ENCODE data around the gene GATAD2B.

Gene GATAD2B

GRCh38 chr1:153962088-153963029, 39.6 kb upstream of the GATAD2B start:
- H3K36me3 ChIP-seq (ENCODE audit: control insufficient read depth in 1 of 2, insufficient read depth in 2 of 2, low read length in 2 of 2): peaks cover 0 to 11% of the 10 kb centered on the region in 2 donors
- peak overlapping the region; percentile 77 to 95 for H3K4me3 ChIP-seq (ENCODE audit: low read depth in 1 of 2, low read length in 2 of 2)
- H3K9me3 ChIP-seq (ENCODE audit: control insufficient read depth in 1 of 2, low read length in 2 of 2): no peaks in the 10 kb centered on the region
- H3K9ac ChIP-seq (ENCODE audit: low read depth in 1 of 2, low read length in 2 of 2): peak overlapping the region; percentile 94 to 99
- H3K4me1 ChIP-seq (ENCODE audit: control insufficient read depth in 1 of 2, insufficient read depth in 2 of 2, low read length in 2 of 2): peaks cover 46 to 50% of the 10 kb centered on the region in 2 donors
- no peaks in the 10 kb centered on the region for H3K27me3 ChIP-seq (ENCODE audit: control insufficient read depth in 1 of 2, insufficient read depth in 2 of 2, low read length in 2 of 2)
- H3K27ac ChIP-seq (ENCODE audit: low read depth, low read length): peak overlapping the region; percentile 83

- H3K27me3 ChIP-seq (ENCODE audit: control insufficient read depth in 1 of 2, insufficient read depth in 2 of 2, low read length in 2 of 2): no peaks in the 10 kb centered on the region
- H3K36me3 ChIP-seq (ENCODE audit: control insufficient read depth in 1 of 2, insufficient read depth in 2 of 2, low read length in 2 of 2): peaks cover 0 to 11% of the 10 kb centered on the region in 2 donors
- peak overlapping the region in 1 of 2 donors; percentile 77 for H3K4me3 ChIP-seq (ENCODE audit: low read depth in 1 of 2, low read length in 2 of 2)
- H3K9ac ChIP-seq (ENCODE audit: low read depth in 1 of 2, low read length in 2 of 2): no peak overlapping the region
- no peak overlapping the region for H3K27ac ChIP-seq (ENCODE audit: low read depth, low read length)
- no peaks in the 10 kb centered on the region for H3K9me3 ChIP-seq (ENCODE audit: control insufficient read depth in 1 of 2, low read length in 2 of 2)
- peaks cover 50 to 53% of the 10 kb centered on the region in 2 donors for H3K4me1 ChIP-seq (ENCODE audit: control insufficient read depth in 1 of 2, insufficient read depth in 2 of 2, low read length in 2 of 2)
Observed at GRCh38 chr1:153961421-153961820, 38.6 kb upstream of the GATAD2B start.

DNA sequence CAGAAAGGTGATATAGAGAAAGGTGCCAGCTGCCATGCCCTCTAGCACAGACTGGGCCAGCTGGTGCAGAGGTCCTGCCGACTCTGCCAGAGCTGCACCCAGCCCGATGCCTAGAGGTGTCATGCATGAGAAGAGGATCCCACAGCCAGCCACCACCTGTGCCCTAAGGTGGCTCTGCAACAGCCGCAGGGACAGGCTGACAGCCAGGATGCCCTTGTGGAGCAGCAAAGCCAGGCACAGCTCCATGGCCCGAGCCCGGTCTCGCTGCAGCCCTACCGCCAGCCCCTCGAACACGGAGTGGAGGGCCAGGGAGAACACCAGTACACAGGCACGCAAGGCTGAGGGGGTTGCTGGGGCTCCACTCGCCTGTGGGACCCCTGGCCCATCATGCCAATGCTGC, 37.4 kb upstream of the GATAD2B start:
- Histone ChIP-seq H3K27me3 (ENCODE audit: control insufficient read depth in 1 of 2, insufficient read depth in 2 of 2, low read length in 2 of 2) (no peaks in the 10 kb centered on the region), H3K4me1 (ENCODE audit: control insufficient read depth in 1 of 2, insufficient read depth in 2 of 2, low read length in 2 of 2) (peaks cover 50 to 54% of the 10 kb centered on the region in 2 donors)

DNA sequence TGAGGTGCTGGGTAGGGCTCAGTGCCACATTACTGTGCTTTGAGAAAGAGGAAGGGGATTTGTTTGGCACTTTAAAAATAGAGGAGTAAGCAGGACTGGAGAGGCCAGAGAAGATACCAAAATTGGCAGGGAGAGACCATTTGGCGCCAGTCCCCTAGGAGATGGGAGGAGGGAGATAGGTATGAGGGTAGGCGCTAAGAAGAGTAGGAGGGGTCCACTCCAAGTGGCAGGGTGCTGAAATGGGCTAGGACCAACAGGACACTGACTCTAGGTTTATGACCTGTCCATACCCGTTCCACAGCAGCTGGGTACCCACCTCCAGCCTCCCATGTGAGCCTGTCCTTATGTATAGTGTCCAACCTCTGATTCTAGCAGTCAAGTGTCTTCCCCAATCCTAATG, 36.7 kb upstream of the GATAD2B start:
- H3K4me1 ChIP-seq (ENCODE audit: control insufficient read depth in 1 of 2, insufficient read depth in 2 of 2, low read length in 2 of 2): peaks cover 50 to 54% of the 10 kb centered on the region in 2 donors
- no peaks in the 10 kb centered on the region for H3K9me3 ChIP-seq (ENCODE audit: control insufficient read depth in 1 of 2, low read length in 2 of 2)
- peaks cover 5 to 17% of the 10 kb centered on the region in 2 donors for H3K36me3 ChIP-seq (ENCODE audit: control insufficient read depth in 1 of 2, insufficient read depth in 2 of 2, low read length in 2 of 2)
- no peak overlapping the region for H3K4me3 ChIP-seq (ENCODE audit: low read depth in 1 of 2, low read length in 2 of 2)
- no peak overlapping the region for H3K9ac ChIP-seq (ENCODE audit: low read depth in 1 of 2, low read length in 2 of 2)
- H3K27me3 ChIP-seq (ENCODE audit: control insufficient read depth in 1 of 2, insufficient read depth in 2 of 2, low read length in 2 of 2): no peaks in the 10 kb centered on the region
- no peak overlapping the region for H3K27ac ChIP-seq (ENCODE audit: low read depth, low read length)

More for the DNA sequence above, 37.4 kb upstream of the GATAD2B start:
- H3K27ac ChIP-seq (ENCODE audit: low read depth, low read length): no peak overlapping the region
- H3K9ac ChIP-seq (ENCODE audit: low read depth in 1 of 2, low read length in 2 of 2): no peak overlapping the region
- no peak overlapping the region for H3K4me3 ChIP-seq (ENCODE audit: low read depth in 1 of 2, low read length in 2 of 2)
- no peaks in the 10 kb centered on the region for H3K9me3 ChIP-seq (ENCODE audit: control insufficient read depth in 1 of 2, low read length in 2 of 2)
- H3K36me3 ChIP-seq (ENCODE audit: control insufficient read depth in 1 of 2, insufficient read depth in 2 of 2, low read length in 2 of 2): peaks cover 0 to 11% of the 10 kb centered on the region in 2 donors

DNA sequence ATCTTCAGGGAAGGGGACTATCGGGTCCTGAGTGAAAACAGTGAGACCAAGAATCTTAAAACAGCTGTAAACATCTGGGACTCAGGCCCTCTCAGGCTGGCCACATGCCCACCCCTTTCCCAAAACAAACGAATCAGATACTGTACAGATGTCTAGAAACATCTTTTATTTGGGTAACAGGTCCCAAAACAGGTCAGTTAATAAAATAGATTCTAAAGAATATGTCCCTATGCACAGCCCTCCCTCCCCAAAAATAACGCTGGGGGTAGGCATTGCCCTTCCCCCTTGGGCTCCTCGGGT, 36.1 kb upstream of the GATAD2B start:
- H3K27me3 ChIP-seq (ENCODE audit: control insufficient read depth in 1 of 2, insufficient read depth in 2 of 2, low read length in 2 of 2): no peaks in the 10 kb centered on the region
- H3K9ac ChIP-seq (ENCODE audit: low read depth in 1 of 2, low read length in 2 of 2): peak overlapping the region in 1 of 2 donors; percentile 13
- H3K4me3 ChIP-seq (ENCODE audit: low read depth in 1 of 2, low read length in 2 of 2): peak overlapping the region; percentile 38 to 91
- peaks cover 45 to 50% of the 10 kb centered on the region in 2 donors for H3K4me1 ChIP-seq (ENCODE audit: control insufficient read depth in 1 of 2, insufficient read depth in 2 of 2, low read length in 2 of 2)
- peaks cover 6 to 21% of the 10 kb centered on the region in 2 donors for H3K36me3 ChIP-seq (ENCODE audit: control insufficient read depth in 1 of 2, insufficient read depth in 2 of 2, low read length in 2 of 2)
- H3K9me3 ChIP-seq (ENCODE audit: control insufficient read depth in 1 of 2, low read length in 2 of 2): no peaks in the 10 kb centered on the region
- H3K27ac ChIP-seq (ENCODE audit: low read depth, low read length): no peak overlapping the region

DNA sequence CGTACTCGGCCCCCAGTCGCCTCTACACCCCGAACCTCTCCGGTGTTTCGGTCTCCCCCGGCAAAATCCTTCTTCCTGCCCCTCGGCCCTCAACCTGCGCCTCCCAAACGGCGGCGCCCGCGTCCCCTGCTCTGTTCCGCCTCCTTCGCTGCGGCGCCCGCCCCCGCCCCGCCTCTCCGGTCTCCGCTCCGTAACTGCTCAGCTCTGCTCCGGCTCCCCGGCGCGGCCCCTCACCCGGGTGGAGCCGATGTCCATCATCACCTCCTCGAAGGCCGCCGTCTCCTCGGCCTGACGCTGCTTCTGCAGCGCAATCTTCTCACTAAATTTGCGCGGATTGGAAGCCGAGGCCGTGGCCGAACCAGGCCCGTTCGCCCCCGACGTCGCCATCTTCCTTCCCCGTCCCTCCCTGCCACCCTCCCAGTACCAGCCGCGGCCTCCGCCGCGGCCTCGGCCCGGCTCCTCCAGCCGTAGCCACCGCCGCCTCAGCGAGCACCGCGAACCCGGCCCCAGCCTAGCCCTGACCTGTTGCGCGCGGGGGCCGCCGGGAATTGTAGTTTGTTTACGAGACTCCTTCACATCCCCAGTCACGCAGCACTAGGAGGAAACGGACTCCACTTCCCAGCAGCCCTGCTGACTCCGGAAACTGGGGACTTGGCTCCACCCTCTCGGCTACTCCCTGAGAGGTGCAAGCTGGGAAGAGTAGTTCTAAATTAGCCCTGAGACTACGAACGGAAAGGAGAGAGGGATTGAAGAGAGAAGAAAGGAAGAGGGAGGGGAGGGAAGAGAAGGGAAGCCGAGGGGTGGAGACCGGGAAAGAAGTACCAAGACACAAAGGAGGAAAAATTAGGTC, 35.6 kb upstream of the GATAD2B start, which contains the start of gene CRTC2:
CRTC2 (minus strand) TSS at position 502 of the 850 bp plus-strand sequence; CDS start at position 387, 115 bp downstream.
- Histone ChIP-seq H3K27me3 (ENCODE audit: control insufficient read depth in 1 of 2, insufficient read depth in 2 of 2, low read length in 2 of 2) (no peaks in the 10 kb centered on the region), H3K4me1 (ENCODE audit: control insufficient read depth in 1 of 2, insufficient read depth in 2 of 2, low read length in 2 of 2) (peaks cover 45 to 49% of the 10 kb centered on the region in 2 donors), H3K36me3 (ENCODE audit: control insufficient read depth in 1 of 2, insufficient read depth in 2 of 2, low read length in 2 of 2) (peaks cover 9 to 24% of the 10 kb centered on the region in 2 donors), H3K9me3 (ENCODE audit: control insufficient read depth in 1 of 2, low read length in 2 of 2) (no peaks in the 10 kb centered on the region), H3K4me3 (ENCODE audit: low read depth in 1 of 2, low read length in 2 of 2) (peak within 1 kb of the TSS; percentile 91 to 100), H3K27ac (ENCODE audit: low read depth, low read length) (peak within 1 kb of the TSS; percentile 79), H3K9ac (ENCODE audit: low read depth in 1 of 2, low read length in 2 of 2) (peak within 1 kb of the TSS; percentile 81 to 91)

- Histone ChIP-seq H3K36me3 (ENCODE audit: control insufficient read depth in 1 of 2, insufficient read depth in 2 of 2, low read length in 2 of 2) (peaks cover 10 to 24% of the 10 kb centered on the region in 2 donors), H3K9ac (ENCODE audit: low read depth in 1 of 2, low read length in 2 of 2) (peak overlapping the region; percentile 81 to 91), H3K4me1 (ENCODE audit: control insufficient read depth in 1 of 2, insufficient read depth in 2 of 2, low read length in 2 of 2) (peaks cover 42 to 44% of the 10 kb centered on the region in 2 donors), H3K4me3 (ENCODE audit: low read depth in 1 of 2, low read length in 2 of 2) (peak overlapping the region; percentile 91 to 100), H3K27ac (ENCODE audit: low read depth, low read length) (peak overlapping the region; percentile 79), H3K27me3 (ENCODE audit: control insufficient read depth in 1 of 2, insufficient read depth in 2 of 2, low read length in 2 of 2) (no peaks in the 10 kb centered on the region), H3K9me3 (ENCODE audit: control insufficient read depth in 1 of 2, low read length in 2 of 2) (no peaks in the 10 kb centered on the region)
Observed at GRCh38 chr1:153957744-153958110, 35.0 kb upstream of the GATAD2B start.

DNA sequence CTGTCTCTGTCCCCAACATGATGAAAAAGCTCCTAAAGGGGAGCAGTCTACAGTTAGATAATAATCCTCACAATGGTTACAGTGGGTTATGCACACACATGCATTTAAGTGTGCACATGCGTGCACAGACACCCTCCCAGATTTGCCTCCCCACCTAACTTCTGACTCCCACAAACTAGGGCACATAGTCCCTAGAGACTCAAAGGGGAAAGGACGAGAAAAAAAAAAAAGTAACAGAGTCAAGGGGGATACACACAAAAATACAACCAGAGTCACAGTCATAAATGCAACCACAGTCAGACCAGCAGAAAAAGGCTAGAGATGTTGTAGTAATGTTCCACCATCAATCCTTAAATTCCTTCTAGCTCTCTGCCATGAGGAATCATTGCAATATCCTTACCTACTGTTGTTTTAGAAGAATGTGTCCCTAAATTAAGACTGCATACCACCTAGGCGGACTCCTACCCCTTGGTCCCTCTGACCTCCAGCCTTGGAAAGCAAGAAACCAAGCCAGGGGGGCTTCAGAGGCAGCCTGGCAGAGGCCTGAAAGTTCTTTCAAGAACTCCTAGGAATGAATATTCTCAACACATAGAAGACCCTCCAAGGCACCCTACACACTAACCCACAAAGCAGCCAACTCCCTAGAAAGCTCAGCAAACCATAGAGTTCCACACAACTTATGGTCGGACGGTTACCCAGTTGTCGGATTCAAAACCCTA, 34.4 kb upstream of the GATAD2B start:
- Histone ChIP-seq H3K27ac (ENCODE audit: low read depth, low read length) (no peak overlapping the region), H3K9ac (ENCODE audit: low read depth in 1 of 2, low read length in 2 of 2) (peak overlapping the region; percentile 81 to 91), H3K9me3 (ENCODE audit: control insufficient read depth in 1 of 2, low read length in 2 of 2) (no peaks in the 10 kb centered on the region), H3K27me3 (ENCODE audit: control insufficient read depth in 1 of 2, insufficient read depth in 2 of 2, low read length in 2 of 2) (no peaks in the 10 kb centered on the region), H3K36me3 (ENCODE audit: control insufficient read depth in 1 of 2, insufficient read depth in 2 of 2, low read length in 2 of 2) (peaks cover 16 to 30% of the 10 kb centered on the region in 2 donors), H3K4me3 (ENCODE audit: low read depth in 1 of 2, low read length in 2 of 2) (peak overlapping the region; percentile 91 to 100), H3K4me1 (ENCODE audit: control insufficient read depth in 1 of 2, insufficient read depth in 2 of 2, low read length in 2 of 2) (peaks cover 36 to 38% of the 10 kb centered on the region in 2 donors)

DNA sequence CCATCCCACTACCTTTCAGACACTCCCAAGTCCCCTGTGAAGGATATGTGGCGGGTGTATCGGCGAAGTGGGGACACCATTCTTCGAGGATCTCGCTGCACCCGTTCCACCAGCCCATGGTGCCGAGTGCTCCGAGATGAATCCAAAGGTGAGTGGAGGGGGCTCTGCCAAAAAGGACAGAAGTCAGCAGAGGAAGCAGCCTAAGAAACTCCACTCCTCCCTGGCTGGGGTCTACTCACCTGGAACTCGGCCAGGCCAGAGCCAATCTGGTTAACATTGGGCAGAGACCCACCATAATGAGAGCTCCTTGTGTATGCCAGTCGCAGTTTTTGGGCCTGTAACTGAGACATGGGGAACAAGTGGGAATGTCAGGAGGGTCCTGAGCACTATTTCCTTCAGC, 32.1 kb upstream of the GATAD2B start:
- H3K27ac ChIP-seq (ENCODE audit: low read depth, low read length): no peak overlapping the region
- H3K4me1 ChIP-seq (ENCODE audit: control insufficient read depth in 1 of 2, insufficient read depth in 2 of 2, low read length in 2 of 2): peaks cover 29 to 32% of the 10 kb centered on the region in 2 donors
- peaks cover 33 to 43% of the 10 kb centered on the region in 2 donors for H3K36me3 ChIP-seq (ENCODE audit: control insufficient read depth in 1 of 2, insufficient read depth in 2 of 2, low read length in 2 of 2)
- H3K27me3 ChIP-seq (ENCODE audit: control insufficient read depth in 1 of 2, insufficient read depth in 2 of 2, low read length in 2 of 2): no peaks in the 10 kb centered on the region
- H3K9ac ChIP-seq (ENCODE audit: low read depth in 1 of 2, low read length in 2 of 2): no peak overlapping the region
- no peak overlapping the region for H3K4me3 ChIP-seq (ENCODE audit: low read depth in 1 of 2, low read length in 2 of 2)
- H3K9me3 ChIP-seq (ENCODE audit: control insufficient read depth in 1 of 2, low read length in 2 of 2): no peaks in the 10 kb centered on the region

Measured in duodenal mucosa (tissue), 2 donors.